DLD1 (cell line): ENCODE measurements around the gene AK9.

Source experiments
- in situ Hi-C: cut with HindIII; loops from 2 replicates; pipeline ENCODE4 v1.10.0; 2017; ENCODE audit warnings: low sequenced_read_pairs

Gene AK9

GRCh38 chr6:109485266-109485935 lies 205.6 kb downstream of the AK9 start:
- in situ Hi-C loops, result no loop called here

- in situ Hi-C loops, result no loop called here
Measured at GRCh38 chr6:109484122-109484521, 206.9 kb downstream of the AK9 start.

GRCh38 chr6:109483735-109484057 lies 207.3 kb downstream of the AK9 start:
- in situ Hi-C loops, result no loop called here

- in situ Hi-C loops, result no loop called here
Measured at GRCh38 chr6:109482905-109483734, 207.9 kb downstream of the AK9 start, which contains the start of gene ZBTB24. ZBTB24 (minus strand) TSS chr6:109483219; CDS start chr6:109482026, 1,193 bp downstream.

GRCh38 chr6:109480993-109481480 lies 210.0 kb downstream of the AK9 start:
- in situ Hi-C loops, result no loop called here

GRCh38 chr6:109478841-109479624 lies 212.0 kb downstream of the AK9 start:
- in situ Hi-C loops, result no loop called here

GRCh38 chr6:109478222-109478805 lies 212.7 kb downstream of the AK9 start:
- in situ Hi-C loops, result no loop called here

GRCh38 chr6:109477725-109478124 lies 213.3 kb downstream of the AK9 start:
- in situ Hi-C loops, result no loop called here

- in situ Hi-C loops, result no loop called here
Measured at GRCh38 chr6:109477184-109477583, 213.8 kb downstream of the AK9 start.

- in situ Hi-C loops, result no loop called here
Measured at GRCh38 chr6:109475625-109476024, 215.4 kb downstream of the AK9 start.

- in situ Hi-C loops, result no loop called here
Measured at GRCh38 chr6:109474995-109475394, 216.0 kb downstream of the AK9 start.

GRCh38 chr6:109473120-109473519 lies 217.9 kb downstream of the AK9 start:
- in situ Hi-C loops, result no loop called here

- in situ Hi-C loops, result no loop called here
Measured at GRCh38 chr6:109472132-109472995, 218.6 kb downstream of the AK9 start.

- in situ Hi-C loops, result no loop called here
Measured at GRCh38 chr6:109471105-109471810, 219.7 kb downstream of the AK9 start.

GRCh38 chr6:109469591-109470189 lies 221.3 kb downstream of the AK9 start:
- in situ Hi-C loops, result no loop called here

- in situ Hi-C loops, result no loop called here
Measured at GRCh38 chr6:109467696-109468095, 223.3 kb downstream of the AK9 start.

GRCh38 chr6:109466212-109466923 lies 224.6 kb downstream of the AK9 start:
- in situ Hi-C loops, result no loop called here

GRCh38 chr6:109465772-109466171 lies 225.2 kb downstream of the AK9 start:
- in situ Hi-C loops, result no loop called here
